GM23248 (cell line): ENCODE measurements around the gene FILIP1L.

Experiments
- EZH2 ChIP-seq: fragments of 200-600 bp; sonication (generic); IDR thresholded peaks from 2 replicates; pipeline ENCODE4 v1.6.1; 2018; ENCODE audit warnings: antibody characterized with exemption, mild to moderate bottlenecking; ENCODE audit not compliant: insufficient read depth, poor library complexity, severe bottlenecking
- EZH2phosphoT487 ChIP-seq: fragments of 200-600 bp; sonication (generic); IDR thresholded peaks from 2 replicates; pipeline ENCODE4 v1.6.1; 2018; ENCODE audit warnings: antibody characterized with exemption, moderate library complexity, mild to moderate bottlenecking, low read depth; ENCODE audit not compliant: insufficient read depth

DNA sequence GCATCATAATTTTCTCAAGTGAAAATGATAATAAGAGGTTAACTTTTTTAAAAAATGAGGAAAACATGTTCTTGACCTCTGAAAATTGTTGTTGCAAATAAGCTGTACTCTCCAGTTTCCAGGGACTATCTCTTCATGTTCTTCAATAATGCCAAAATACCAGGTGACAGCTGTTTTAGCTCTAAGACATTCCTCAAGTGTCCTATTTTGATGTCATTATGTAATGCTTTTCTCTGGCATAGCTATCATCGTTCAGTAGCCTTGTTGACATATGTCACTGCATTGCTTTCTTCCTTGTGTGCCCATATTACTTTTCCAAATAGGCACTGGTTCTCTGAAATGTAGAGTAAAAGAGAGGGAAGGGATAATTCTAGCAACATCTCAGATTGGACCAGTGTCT lies 5.7 kb upstream of the FILIP1L start:
- no peak for TF ChIP-seq EZH2
- no peak for TF ChIP-seq EZH2phosphoT487
